Nephron progenitor cell (in vitro differentiated cells): ENCODE measurements around the gene MTRR.
A peak's percentile ranks its signal among the peaks of the same experiment; 100 is the strongest.

Experiments
- DNase-seq: peaks from one replicate; pipeline ENCODE4 v3.0.0; 2021
- H3K27ac Mint-ChIP-seq: 2 replicates; pipeline ENCODE4 v1.8.0; 2021; ENCODE audit warnings: mild to moderate bottlenecking, moderate library complexity, mixed read lengths
- H3K27me3 Mint-ChIP-seq: 2 replicates; pipeline ENCODE4 v1.8.0; 2021; ENCODE audit warnings: mild to moderate bottlenecking, low read depth, mixed read lengths; ENCODE audit not compliant: poor library complexity
- H3K36me3 Mint-ChIP-seq: 2 replicates; pipeline ENCODE4 v1.8.0; 2021; ENCODE audit warnings: low read depth, mixed read lengths
- H3K4me1 Mint-ChIP-seq: 2 replicates; pipeline ENCODE4 v1.8.0; 2021; ENCODE audit warnings: mixed read lengths
- H3K4me3 Mint-ChIP-seq: 2 replicates; pipeline ENCODE4 v1.8.0; 2021; ENCODE audit warnings: mild to moderate bottlenecking, moderate library complexity, mixed read lengths
- H3K9me3 Mint-ChIP-seq: 2 replicates; pipeline ENCODE4 v1.8.0; 2021; ENCODE audit warnings: mild to moderate bottlenecking, moderate library complexity, mixed read lengths
- CTCF ChIP-seq: fragments of 200-600 bp; sonication (generic); IDR thresholded peaks from 2 replicates; pipeline ENCODE4 v1.5.0; 2021; ENCODE audit warnings: antibody characterized with exemption

The MTRR gene

DNA sequence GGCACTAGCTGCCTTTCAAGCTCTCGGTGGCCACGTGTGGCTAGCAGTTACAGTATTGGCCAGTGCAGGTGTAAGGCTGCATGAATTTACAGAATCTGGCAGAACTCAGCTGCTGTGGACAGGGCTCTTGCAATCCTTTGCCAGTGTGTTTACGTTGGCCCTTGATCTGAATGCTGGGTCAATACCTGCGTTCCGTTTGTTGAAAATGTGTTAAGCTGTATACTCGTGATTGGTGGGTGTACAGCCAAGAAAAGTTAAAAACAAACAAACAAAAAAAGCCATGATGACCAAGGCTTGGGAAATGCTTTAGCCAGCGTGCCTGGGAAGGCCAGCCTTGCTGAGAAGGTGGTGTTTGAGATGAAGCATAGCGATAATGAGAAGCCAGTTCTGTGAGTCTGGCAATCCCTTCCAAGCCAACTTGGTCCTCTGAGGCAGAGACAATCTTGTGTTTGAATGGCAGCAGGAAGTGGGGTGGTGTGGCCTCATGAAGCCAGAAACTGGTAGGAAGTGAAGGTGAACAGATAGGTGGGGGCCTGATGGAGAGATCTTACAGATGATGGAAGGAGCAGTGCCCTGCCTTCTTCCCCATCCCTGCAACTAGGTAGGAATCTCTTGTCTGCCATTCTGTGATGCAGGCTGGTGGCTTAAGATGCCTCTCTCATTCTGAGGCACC is 17.2 kb upstream of the MTRR start:
- no peaks in the 10 kb centered on the region for H3K27me3 Mint-ChIP-seq
- DNase-seq, result no peak
- peaks cover 24% of the 10 kb centered on the region for H3K36me3 Mint-ChIP-seq
- H3K9me3 Mint-ChIP-seq, result peaks cover 21% of the 10 kb centered on the region
- peak overlapping the region; percentile 88 for H3K4me3 Mint-ChIP-seq
- peaks cover 45% of the 10 kb centered on the region for H3K4me1 Mint-ChIP-seq
- no peak for TF ChIP-seq CTCF
- no peak overlapping the region for H3K27ac Mint-ChIP-seq

DNA sequence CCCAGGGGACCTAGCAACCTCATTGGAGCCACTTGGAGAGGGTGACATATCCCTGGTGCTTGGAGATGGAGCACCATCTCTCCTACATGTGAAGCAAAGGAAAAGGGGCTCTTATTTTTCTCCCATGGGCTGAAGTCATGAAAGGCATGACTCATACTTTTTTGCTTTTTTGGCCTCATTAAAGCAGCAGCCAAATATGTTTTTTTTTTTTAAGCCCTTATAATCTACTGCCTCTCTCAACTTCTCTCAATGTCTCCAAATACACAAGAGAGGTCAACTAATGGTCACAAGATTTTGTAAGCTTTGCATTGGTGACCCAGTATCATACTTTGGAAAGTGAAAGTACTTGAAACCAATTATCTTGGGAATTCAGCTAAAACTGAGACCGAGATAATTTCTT is 16.4 kb upstream of the MTRR start:
- H3K27ac Mint-ChIP-seq, result no peak overlapping the region
- DNase-seq, result no peak

DNA sequence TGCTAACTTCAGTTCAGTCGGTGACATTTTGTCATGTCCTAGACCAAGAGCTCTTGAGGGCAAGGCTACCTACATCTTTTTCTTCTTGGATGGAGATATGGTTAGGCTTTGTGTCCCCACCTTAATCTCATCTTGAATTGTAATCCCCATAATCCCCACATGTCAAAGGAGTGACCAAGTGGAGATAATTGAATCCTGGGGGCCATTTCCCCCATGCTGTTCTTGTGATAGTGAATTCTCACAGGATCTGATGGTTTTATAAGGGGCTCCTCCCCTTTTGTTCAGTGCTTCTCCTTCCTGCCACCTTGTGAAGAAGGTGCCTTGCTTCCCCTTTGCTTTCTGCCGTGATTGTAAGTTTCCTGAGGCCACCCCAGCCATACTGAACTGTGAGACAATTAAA is 16.0 kb upstream of the MTRR start:
- no peaks in the 10 kb centered on the region for H3K27me3 Mint-ChIP-seq
- H3K4me1 Mint-ChIP-seq, result peaks cover 43% of the 10 kb centered on the region
- H3K36me3 Mint-ChIP-seq, result peaks cover 25% of the 10 kb centered on the region
- H3K4me3 Mint-ChIP-seq, result no peak overlapping the region
- no peak for DNase-seq
- H3K9me3 Mint-ChIP-seq, result peaks cover 21% of the 10 kb centered on the region
- no peak for TF ChIP-seq CTCF
- peak overlapping the region; percentile 74 for H3K27ac Mint-ChIP-seq

More for the DNA sequence above, 16.4 kb upstream of the MTRR start:
- Mint-ChIP-seq H3K27me3 (no peaks in the 10 kb centered on the region), H3K36me3 (peaks cover 25% of the 10 kb centered on the region), H3K4me1 (peaks cover 47% of the 10 kb centered on the region), H3K9me3 (peaks cover 21% of the 10 kb centered on the region), H3K4me3 (peak overlapping the region; percentile 88)
- TF ChIP-seq CTCF, result no peak

DNA sequence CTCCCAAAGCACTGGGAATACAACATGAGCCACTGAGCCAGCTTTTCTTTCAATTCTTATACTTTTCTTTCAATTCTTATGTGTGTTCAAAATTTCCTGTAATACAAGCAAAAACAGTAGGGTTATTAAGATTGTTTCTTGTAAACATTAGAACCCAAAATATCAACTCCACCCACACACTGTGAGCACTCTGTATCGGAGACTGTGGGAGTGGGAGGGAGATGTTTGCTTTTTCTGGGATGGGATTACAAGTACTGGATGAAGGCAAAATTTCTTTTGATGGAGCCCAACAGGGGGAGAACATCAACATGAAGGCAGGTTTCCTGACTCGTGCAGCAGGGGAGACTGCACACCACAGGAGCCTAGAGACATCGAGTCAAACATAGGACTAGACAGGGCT is 13.3 kb upstream of the MTRR start:
- no peaks in the 10 kb centered on the region for H3K27me3 Mint-ChIP-seq
- TF ChIP-seq CTCF, result no peak

DNA sequence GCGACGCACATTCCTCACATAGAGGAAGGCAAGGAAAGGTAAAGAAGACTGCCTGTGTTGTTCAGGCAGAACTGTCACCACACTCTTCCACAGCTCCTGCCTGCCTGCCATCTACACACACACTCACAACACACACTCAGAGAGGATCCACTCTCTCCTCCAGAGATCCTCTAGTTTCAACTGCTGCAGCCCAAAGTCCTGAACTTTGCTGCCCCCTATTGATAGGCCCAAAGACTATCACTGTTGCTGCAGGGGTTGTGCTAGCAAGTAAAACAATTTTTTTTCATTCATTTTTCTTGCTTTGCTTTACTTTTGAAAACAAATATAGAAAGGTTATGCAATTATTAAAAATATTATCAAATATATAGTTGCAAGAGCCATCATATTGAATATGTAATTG is 12.1 kb upstream of the MTRR start:
- Mint-ChIP-seq H3K4me1 (peaks cover 20% of the 10 kb centered on the region), H3K27ac (no peak overlapping the region), H3K27me3 (no peaks in the 10 kb centered on the region), H3K4me3 (no peak overlapping the region), H3K9me3 (peaks cover 21% of the 10 kb centered on the region), H3K36me3 (peaks cover 39% of the 10 kb centered on the region)
- peak; percentile 85 for TF ChIP-seq CTCF
- peak; percentile 48 for DNase-seq

More for the DNA sequence above, 13.3 kb upstream of the MTRR start:
- Mint-ChIP-seq H3K4me3 (no peak overlapping the region), H3K4me1 (peaks cover 26% of the 10 kb centered on the region), H3K27ac (no peak overlapping the region), H3K36me3 (peaks cover 34% of the 10 kb centered on the region), H3K9me3 (peaks cover 21% of the 10 kb centered on the region)
- DNase-seq, result no peak

DNA sequence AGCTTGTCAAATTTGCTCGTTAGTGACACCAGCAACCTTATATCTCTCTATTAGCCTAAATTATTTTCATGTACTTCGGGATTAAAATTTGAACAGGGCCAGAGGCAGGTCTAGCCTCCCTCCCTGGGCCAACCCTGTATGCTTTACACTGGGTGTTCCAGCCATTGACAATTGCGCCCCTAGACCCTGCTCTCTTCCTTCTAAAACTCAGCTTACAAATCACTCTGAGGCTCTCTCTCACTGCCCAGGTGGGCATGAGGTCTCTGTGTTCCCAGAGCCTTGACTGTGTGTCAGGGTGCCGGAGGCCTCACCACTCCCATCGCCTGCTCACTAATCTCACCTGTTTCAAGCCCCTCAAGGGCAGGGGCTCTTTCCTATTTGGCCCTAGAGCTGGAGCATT is 11.6 kb upstream of the MTRR start:
- Mint-ChIP-seq H3K9me3 (peaks cover 21% of the 10 kb centered on the region), H3K27me3 (no peaks in the 10 kb centered on the region), H3K36me3 (peaks cover 40% of the 10 kb centered on the region), H3K4me1 (peaks cover 15% of the 10 kb centered on the region), H3K4me3 (no peak overlapping the region), H3K27ac (peak overlapping the region; percentile 24)
- DNase-seq, result no peak
- no peak for TF ChIP-seq CTCF
